Measurements from ENCODE around the gene SCD. TPM values are rescaled to one million over a fixed set of nuclear protein-coding genes. Genes with fewer than 3 reads are reported as not detected.

Gene SCD
- total and polyA plus RNA-seq, 5 donors from 2014 or later = 0.22 to 1.3 (median 0.92) TPM

DNA sequence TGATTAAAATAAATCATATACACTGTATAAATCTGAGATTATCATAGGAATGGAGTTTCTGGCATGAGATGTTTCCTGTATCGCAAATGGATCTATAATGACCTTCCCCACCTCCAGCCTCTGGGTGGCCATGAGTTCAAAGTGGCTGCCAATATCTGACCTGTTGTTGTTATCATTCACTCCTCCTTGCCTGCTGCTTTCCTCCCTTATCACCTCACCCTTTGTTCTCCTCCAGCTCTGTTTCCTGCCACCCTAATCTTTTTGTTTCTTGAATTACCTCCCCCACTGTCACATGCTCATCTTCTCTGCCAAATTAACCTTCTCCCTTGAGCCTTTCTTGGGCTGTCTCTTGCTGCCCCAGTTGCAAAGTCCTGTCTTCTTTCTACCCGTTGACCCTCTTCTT is 12.0 kb downstream of the SCD start:
- peaks cover 6% of the 10 kb centered on the region for H3K36me3 Mint-ChIP-seq

DNA sequence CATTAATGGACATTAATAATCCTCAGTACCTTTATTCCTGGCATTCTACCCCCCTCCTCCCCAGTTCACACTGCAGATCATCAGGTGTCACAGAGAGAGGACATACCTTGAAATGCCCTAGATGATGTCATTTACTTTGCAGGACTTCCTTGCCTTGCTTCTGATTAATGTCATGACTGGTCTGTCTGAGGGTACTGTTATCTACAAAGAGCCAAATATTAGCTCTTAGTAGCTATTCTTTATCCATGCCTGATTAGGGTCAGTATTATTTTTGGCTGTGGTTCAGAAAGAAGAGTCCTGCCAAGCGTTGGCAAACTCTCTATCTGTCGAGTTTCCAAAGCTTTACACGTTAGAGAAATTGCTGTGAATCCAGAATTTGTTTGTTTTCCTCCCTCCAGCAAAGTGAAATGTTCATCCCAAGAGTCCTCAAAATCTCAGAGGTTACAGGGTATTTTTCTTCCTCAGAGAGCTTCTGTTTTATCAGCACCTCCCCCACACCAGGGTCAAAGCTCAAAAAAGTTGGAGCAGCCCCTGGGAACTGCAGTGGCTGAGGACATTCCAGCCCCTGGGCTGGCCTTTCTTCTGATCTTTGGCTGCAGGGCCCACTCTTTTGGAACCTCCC is 12.6 kb downstream of the SCD start:
- H3K4me3 Mint-ChIP-seq = peak overlapping the region in 1 of 4 donors; percentile 58

More for the DNA sequence above, 12.0 kb downstream of the SCD start:
- DNase-seq (no peak), ATAC-seq (ENCODE audit: low read depth in 2 of 2) (no peak)
- H3K4me1 ChIP-seq (ENCODE audit: control insufficient read depth, insufficient read depth, low read length, poor library complexity, severe bottlenecking) = no peaks in the 10 kb centered on the region
- no peak overlapping the region for H3K4me3 ChIP-seq (ENCODE audit: low read depth, low read length)
- H3K36me3 ChIP-seq (ENCODE audit: control insufficient read depth, insufficient read depth, low read length) = no peaks in the 10 kb centered on the region
- no peak overlapping the region for H3K27ac ChIP-seq (ENCODE audit: insufficient read depth, low read length, poor library complexity, severe bottlenecking)
- no peaks in the 10 kb centered on the region for H3K9me3 ChIP-seq (ENCODE audit: control insufficient read depth in 2 of 2, low read length in 2 of 2)
- Mint-ChIP-seq H3K9me3 (peaks cover 0 to 1% (median 0%) of the 10 kb centered on the region in 7 donors), H3K4me1 (peaks cover 0 to 8% (median 5%) of the 10 kb centered on the region in 4 donors), H3K4me3 (no peak overlapping the region), H3K27me3 (no peaks in the 10 kb centered on the region), H3K27ac (peak overlapping the region in 1 of 3 donors; percentile 18)
- no peaks in the 10 kb centered on the region for H3K27me3 ChIP-seq (ENCODE audit: control insufficient read depth, insufficient read depth, low read length)

DNA sequence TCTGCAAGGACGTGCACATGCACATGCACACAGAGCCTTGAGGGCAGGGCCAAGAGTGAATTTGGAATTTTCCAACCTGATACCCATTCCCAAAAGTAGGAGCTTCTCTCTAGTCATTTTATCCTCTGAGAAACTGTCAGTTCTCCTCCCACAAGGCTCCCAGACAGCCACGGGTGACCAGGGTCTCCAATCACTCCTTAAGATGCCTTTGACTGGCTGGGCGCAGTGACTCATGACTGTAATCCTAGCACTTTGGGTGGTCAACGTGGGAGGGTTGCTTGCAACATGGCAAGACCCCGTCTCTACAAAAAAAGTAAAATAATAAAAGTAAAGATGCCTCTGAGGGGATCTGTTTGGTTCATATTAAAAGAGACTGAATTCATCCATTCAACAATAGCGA is 13.2 kb downstream of the SCD start:
- Histone ChIP-seq H3K4me1 (ENCODE audit: control insufficient read depth, insufficient read depth, low read length, poor library complexity, severe bottlenecking) (no peaks in the 10 kb centered on the region), H3K36me3 (ENCODE audit: control insufficient read depth, insufficient read depth, low read length) (no peaks in the 10 kb centered on the region), H3K27me3 (ENCODE audit: control insufficient read depth, insufficient read depth, low read length) (no peaks in the 10 kb centered on the region), H3K4me3 (ENCODE audit: low read depth, low read length) (no peak overlapping the region), H3K27ac (ENCODE audit: insufficient read depth, low read length, poor library complexity, severe bottlenecking) (no peak overlapping the region), H3K9me3 (ENCODE audit: control insufficient read depth in 2 of 2, low read length in 2 of 2) (no peaks in the 10 kb centered on the region)
- Mint-ChIP-seq H3K27me3 (no peaks in the 10 kb centered on the region), H3K9me3 (peaks cover 0 to 1% (median 0%) of the 10 kb centered on the region in 7 donors), H3K4me1 (peaks cover 0 to 8% (median 5%) of the 10 kb centered on the region in 4 donors), H3K27ac (no peak overlapping the region), H3K4me3 (no peak overlapping the region), H3K36me3 (peaks cover 6% of the 10 kb centered on the region)
- ATAC-seq (ENCODE audit: low read depth in 2 of 2) = no peak
- DNase-seq = no peak

More for the DNA sequence above, 12.6 kb downstream of the SCD start:
- no peaks in the 10 kb centered on the region for H3K36me3 ChIP-seq (ENCODE audit: control insufficient read depth, insufficient read depth, low read length)
- Mint-ChIP-seq H3K36me3 (peaks cover 6% of the 10 kb centered on the region), H3K27me3 (no peaks in the 10 kb centered on the region), H3K9me3 (peaks cover 0 to 1% (median 0%) of the 10 kb centered on the region in 7 donors), H3K27ac (no peak overlapping the region), H3K4me1 (peaks cover 0 to 8% (median 5%) of the 10 kb centered on the region in 4 donors)
- no peak for DNase-seq
- no peaks in the 10 kb centered on the region for H3K4me1 ChIP-seq (ENCODE audit: control insufficient read depth, insufficient read depth, low read length, poor library complexity, severe bottlenecking)
- no peak overlapping the region for H3K4me3 ChIP-seq (ENCODE audit: low read depth, low read length)
- H3K9me3 ChIP-seq (ENCODE audit: control insufficient read depth in 2 of 2, low read length in 2 of 2) = no peaks in the 10 kb centered on the region
- no peaks in the 10 kb centered on the region for H3K27me3 ChIP-seq (ENCODE audit: control insufficient read depth, insufficient read depth, low read length)
- H3K27ac ChIP-seq (ENCODE audit: insufficient read depth, low read length, poor library complexity, severe bottlenecking) = no peak overlapping the region
- ATAC-seq (ENCODE audit: low read depth in 2 of 2) = no peak

DNA sequence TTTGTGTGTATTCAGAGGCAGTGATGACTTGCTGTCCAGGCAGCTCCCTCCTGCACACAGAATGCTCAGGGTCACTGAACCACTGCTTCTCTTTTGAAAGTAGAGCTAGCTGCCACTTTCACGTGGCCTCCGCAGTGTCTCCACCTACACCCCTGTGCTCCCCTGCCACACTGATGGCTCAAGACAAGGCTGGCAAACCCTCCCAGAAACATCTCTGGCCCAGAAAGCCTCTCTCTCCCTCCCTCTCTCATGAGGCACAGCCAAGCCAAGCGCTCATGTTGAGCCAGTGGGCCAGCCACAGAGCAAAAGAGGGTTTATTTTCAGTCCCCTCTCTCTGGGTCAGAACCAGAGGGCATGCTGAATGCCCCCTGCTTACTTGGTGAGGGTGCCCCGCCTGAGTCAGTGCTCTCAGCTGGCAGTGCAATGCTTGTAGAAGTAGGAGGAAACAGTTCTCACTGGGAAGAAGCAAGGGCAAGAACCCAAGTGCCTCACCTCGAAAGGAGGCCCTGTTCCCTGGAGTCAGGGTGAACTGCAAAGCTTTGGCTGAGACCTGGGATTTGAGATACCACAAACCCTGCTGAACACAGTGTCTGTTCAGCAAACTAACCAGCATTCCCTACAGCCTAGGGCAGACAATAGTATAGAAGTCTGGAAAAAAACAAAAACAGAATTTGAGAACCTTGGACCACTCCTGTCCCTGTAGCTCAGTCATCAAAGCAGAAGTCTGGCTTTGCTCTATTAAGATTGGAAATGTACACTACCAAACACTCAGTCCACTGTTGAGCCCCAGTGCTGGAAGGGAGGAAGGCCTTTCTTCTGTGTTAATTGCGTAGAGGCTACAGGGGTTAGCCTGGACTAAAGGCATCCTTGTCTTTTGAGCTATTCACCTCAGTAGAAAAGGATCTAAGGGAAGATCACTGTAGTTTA is 15.8 kb downstream of the SCD start:
- Histone ChIP-seq H3K4me3 (ENCODE audit: low read depth, low read length) (no peak overlapping the region), H3K36me3 (ENCODE audit: control insufficient read depth, insufficient read depth, low read length) (no peaks in the 10 kb centered on the region), H3K27ac (ENCODE audit: insufficient read depth, low read length, poor library complexity, severe bottlenecking) (no peak overlapping the region), H3K27me3 (ENCODE audit: control insufficient read depth, insufficient read depth, low read length) (no peaks in the 10 kb centered on the region), H3K9me3 (ENCODE audit: control insufficient read depth in 2 of 2, low read length in 2 of 2) (no peaks in the 10 kb centered on the region), H3K4me1 (ENCODE audit: control insufficient read depth, insufficient read depth, low read length, poor library complexity, severe bottlenecking) (no peaks in the 10 kb centered on the region)
- DNase-seq = no peak
- no peak for ATAC-seq (ENCODE audit: low read depth in 2 of 2)
- Mint-ChIP-seq H3K27me3 (no peaks in the 10 kb centered on the region), H3K27ac (peak overlapping the region in 1 of 3 donors; percentile 12), H3K9me3 (no peaks in the 10 kb centered on the region), H3K4me3 (no peak overlapping the region), H3K36me3 (peaks cover 3% of the 10 kb centered on the region), H3K4me1 (peaks cover 4 to 8% (median 6%) of the 10 kb centered on the region in 4 donors)

DNA sequence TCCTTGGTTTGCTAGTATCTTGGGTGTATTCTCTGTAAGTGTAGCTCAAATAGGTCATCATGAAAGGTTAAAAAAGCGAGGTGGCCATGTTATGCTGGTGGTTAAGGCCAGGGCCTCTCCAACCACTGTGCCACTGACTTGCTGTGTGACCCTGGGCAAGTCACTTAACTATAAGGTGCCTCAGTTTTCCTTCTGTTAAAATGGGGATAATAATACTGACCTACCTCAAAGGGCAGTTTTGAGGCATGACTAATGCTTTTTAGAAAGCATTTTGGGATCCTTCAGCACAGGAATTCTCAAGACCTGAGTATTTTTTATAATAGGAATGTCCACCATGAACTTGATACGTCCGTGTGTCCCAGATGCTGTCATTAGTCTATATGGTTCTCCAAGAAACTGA is 17.1 kb downstream of the SCD start:
- no peak for ATAC-seq (ENCODE audit: low read depth in 2 of 2)
- Mint-ChIP-seq H3K9me3 (no peaks in the 10 kb centered on the region), H3K27me3 (no peaks in the 10 kb centered on the region), H3K4me1 (peaks cover 4 to 9% (median 4%) of the 10 kb centered on the region in 4 donors), H3K4me3 (no peak overlapping the region), H3K27ac (no peak overlapping the region), H3K36me3 (peaks cover 3% of the 10 kb centered on the region)
- Histone ChIP-seq H3K4me3 (ENCODE audit: low read depth, low read length) (no peak overlapping the region), H3K36me3 (ENCODE audit: control insufficient read depth, insufficient read depth, low read length) (no peaks in the 10 kb centered on the region), H3K9me3 (ENCODE audit: control insufficient read depth in 2 of 2, low read length in 2 of 2) (no peaks in the 10 kb centered on the region), H3K4me1 (ENCODE audit: control insufficient read depth, insufficient read depth, low read length, poor library complexity, severe bottlenecking) (no peaks in the 10 kb centered on the region), H3K27me3 (ENCODE audit: control insufficient read depth, insufficient read depth, low read length) (no peaks in the 10 kb centered on the region), H3K27ac (ENCODE audit: insufficient read depth, low read length, poor library complexity, severe bottlenecking) (no peak overlapping the region)
- no peak for DNase-seq

DNA sequence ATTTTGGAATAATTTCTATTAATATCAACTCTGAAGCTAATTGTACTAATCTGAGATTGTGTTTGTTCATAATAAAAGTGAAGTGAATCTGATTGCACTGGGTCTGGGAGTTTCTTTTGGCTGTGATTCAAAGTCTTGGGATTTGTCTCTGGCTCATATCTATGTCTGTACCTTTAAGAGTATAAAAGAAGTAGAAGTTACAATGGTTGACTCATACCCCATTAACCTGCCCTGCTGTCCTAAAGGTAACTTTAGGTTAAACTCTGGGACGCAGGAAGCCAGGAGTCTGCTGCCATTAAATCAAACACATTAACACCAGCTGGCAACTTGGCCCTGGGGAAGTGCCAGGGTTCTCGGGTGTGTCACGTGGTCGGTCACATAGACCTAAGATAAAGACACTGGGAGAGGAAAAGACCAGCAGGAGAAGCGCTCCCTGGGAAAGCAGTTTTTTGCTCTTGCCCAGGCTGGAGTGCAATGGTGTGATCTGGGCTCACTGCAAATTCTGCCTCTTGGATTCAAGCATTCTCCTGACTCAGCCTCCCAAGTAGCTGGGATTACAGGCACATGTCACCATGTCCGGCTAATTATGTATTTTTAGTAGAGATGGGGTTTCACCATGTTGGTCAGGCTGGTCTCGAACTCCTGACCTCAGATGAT is 17.8 kb downstream of the SCD start:
- Mint-ChIP-seq H3K4me1 (peaks cover 4 to 5% (median 4%) of the 10 kb centered on the region in 4 donors), H3K36me3 (peaks cover 3% of the 10 kb centered on the region)

DNA sequence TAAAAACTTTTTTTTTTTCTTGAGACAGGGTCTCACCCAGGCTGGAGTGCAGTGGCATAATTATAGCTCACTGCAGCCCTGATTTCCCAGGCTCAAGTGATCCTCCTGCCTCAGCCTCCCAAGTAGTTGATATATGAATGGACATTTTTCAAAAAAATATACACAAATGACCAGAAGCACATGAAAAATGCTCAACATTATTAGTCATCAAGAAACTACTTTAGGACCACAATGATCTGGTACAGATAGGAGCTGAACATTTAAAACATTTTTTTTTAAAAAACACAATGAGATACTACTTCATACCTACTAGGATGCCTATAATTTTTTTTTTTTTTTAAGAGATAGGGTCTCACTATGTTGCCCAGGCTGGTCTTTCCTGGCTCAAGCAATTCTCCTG is 21.7 kb downstream of the SCD start:
- Histone ChIP-seq H3K4me3 (ENCODE audit: low read depth, low read length) (no peak overlapping the region), H3K4me1 (ENCODE audit: control insufficient read depth, insufficient read depth, low read length, poor library complexity, severe bottlenecking) (peaks cover 35% of the 10 kb centered on the region), H3K27ac (ENCODE audit: insufficient read depth, low read length, poor library complexity, severe bottlenecking) (no peak overlapping the region), H3K36me3 (ENCODE audit: control insufficient read depth, insufficient read depth, low read length) (no peaks in the 10 kb centered on the region), H3K9me3 (ENCODE audit: control insufficient read depth in 2 of 2, low read length in 2 of 2) (no peaks in the 10 kb centered on the region), H3K27me3 (ENCODE audit: control insufficient read depth, insufficient read depth, low read length) (no peaks in the 10 kb centered on the region)
- DNase-seq (no peak), ATAC-seq (ENCODE audit: low read depth in 2 of 2) (no peak)
- peaks cover 10 to 22% (median 16%) of the 10 kb centered on the region in 4 donors for H3K4me1 Mint-ChIP-seq
- H3K27me3 Mint-ChIP-seq = no peaks in the 10 kb centered on the region
- no peaks in the 10 kb centered on the region for H3K9me3 Mint-ChIP-seq
- no peak overlapping the region for H3K4me3 Mint-ChIP-seq
- no peaks in the 10 kb centered on the region for H3K36me3 Mint-ChIP-seq
- H3K27ac Mint-ChIP-seq = no peak overlapping the region

More for the DNA sequence above, 17.8 kb downstream of the SCD start:
- Histone ChIP-seq H3K27me3 (ENCODE audit: control insufficient read depth, insufficient read depth, low read length) (no peaks in the 10 kb centered on the region), H3K9me3 (ENCODE audit: control insufficient read depth in 2 of 2, low read length in 2 of 2) (no peaks in the 10 kb centered on the region), H3K36me3 (ENCODE audit: control insufficient read depth, insufficient read depth, low read length) (no peaks in the 10 kb centered on the region), H3K4me1 (ENCODE audit: control insufficient read depth, insufficient read depth, low read length, poor library complexity, severe bottlenecking) (no peaks in the 10 kb centered on the region), H3K27ac (ENCODE audit: insufficient read depth, low read length, poor library complexity, severe bottlenecking) (no peak overlapping the region), H3K4me3 (ENCODE audit: low read depth, low read length) (no peak overlapping the region)
- Mint-ChIP-seq H3K9me3 (no peaks in the 10 kb centered on the region), H3K27me3 (no peaks in the 10 kb centered on the region), H3K27ac (no peak overlapping the region), H3K4me3 (no peak overlapping the region)
- ATAC-seq (ENCODE audit: low read depth in 2 of 2) (no peak), DNase-seq (no peak)
